ENCODE data around the gene MAP4K3.

The MAP4K3 gene

DNA sequence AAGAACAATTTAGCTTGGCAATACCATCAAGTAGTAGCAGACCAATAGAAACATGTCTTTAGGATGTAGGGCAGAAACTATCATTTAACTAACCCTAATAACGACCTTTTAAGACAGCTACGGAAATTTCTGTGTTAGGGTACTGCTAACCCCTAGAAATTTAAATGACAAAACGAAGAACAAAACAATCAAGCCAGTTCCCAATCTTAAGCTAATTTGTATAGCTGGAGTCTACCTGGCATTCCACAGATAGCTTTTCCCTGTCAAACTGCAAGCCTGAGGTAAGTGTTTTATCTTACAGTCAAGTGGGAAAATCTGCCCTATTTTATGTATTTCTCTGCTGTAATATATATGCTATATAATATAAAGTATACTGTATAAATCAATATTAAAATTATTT is 155.7 kb downstream of the MAP4K3 start:
- no peak for DNase-seq (ENCODE audit: low read depth, low spot score)
- ChIA-PET POLR2A (no interaction called here), CTCF (no interaction called here)
- TF ChIP-seq, protein P1, sequence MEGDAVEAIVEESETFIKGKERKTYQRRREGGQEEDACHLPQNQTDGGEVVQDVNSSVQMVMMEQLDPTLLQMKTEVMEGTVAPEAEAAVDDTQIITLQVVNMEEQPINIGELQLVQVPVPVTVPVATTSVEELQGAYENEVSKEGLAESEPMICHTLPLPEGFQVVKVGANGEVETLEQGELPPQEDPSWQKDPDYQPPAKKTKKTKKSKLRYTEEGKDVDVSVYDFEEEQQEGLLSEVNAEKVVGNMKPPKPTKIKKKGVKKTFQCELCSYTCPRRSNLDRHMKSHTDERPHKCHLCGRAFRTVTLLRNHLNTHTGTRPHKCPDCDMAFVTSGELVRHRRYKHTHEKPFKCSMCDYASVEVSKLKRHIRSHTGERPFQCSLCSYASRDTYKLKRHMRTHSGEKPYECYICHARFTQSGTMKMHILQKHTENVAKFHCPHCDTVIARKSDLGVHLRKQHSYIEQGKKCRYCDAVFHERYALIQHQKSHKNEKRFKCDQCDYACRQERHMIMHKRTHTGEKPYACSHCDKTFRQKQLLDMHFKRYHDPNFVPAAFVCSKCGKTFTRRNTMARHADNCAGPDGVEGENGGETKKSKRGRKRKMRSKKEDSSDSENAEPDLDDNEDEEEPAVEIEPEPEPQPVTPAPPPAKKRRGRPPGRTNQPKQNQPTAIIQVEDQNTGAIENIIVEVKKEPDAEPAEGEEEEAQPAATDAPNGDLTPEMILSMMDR (IDR thresholded peaks at IDR 0.05; ENCODE audit: insufficient read depth, low read length, missing control alignments): no peak
- H3K4me3 ChIP-seq (ENCODE audit: low read depth, low read length): no peak overlapping the region

DNA sequence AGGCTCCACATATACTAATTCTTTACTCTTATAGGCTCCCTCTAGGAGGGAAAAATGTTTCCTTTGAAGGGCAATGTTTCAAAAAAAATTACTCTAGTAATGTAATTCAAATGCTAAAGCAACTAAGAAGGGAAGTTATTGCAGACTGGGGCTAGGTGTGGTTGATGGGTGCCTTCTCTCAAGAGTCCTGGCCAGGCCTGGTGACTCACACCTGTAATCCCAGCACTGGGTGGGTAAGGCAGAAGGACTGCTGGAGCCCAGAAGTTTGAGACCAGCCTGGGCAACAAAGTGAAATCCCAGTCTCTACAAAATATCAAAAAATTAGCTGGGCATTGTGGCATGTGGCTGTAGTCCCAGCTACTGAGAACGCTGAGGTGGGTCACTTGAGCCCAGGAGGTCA is 162.1 kb downstream of the MAP4K3 start:
- TF ChIP-seq, protein P1 (IDR thresholded peaks at IDR 0.05; ENCODE audit: insufficient read depth, low read length, missing control alignments): no peak
- no peak for DNase-seq (ENCODE audit: low read depth, low spot score)
- no peak overlapping the region for H3K4me3 ChIP-seq (ENCODE audit: low read depth, low read length)
- ChIA-PET CTCF (no interaction called here), POLR2A (no interaction called here)

DNA sequence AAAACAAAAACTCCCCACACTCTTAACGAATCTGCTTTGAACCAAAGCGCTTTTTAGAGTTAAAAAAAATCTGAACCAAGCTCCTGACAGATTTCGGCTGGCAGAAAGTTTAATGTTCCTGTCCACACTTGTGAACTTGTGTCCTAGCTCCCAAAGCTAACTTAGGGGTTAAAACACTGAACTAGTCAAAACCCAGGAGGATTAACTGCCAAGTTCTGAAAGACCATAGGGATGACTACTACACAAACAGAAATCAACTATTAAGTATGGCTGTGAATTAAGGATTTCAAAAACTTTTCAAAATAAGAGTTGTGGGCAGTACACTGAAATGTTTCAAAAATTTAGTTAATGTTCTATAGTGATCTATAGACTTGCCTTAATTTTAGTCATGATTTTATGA is 167.1 kb downstream of the MAP4K3 start:
- CTCF ChIA-PET: interaction anchor here (1.3 kb wide), 1 partner anchor 41 kb away, joined by 3 read pairs; no protein-coding TSS in a partner anchor
- TF ChIP-seq, protein P1 (IDR thresholded peaks at IDR 0.05; ENCODE audit: insufficient read depth, low read length, missing control alignments): no peak
- H3K4me3 ChIP-seq (ENCODE audit: low read depth, low read length): no peak overlapping the region
- POLR2A ChIA-PET: interaction anchor here (0.5 kb wide), 1 partner anchor 272 kb away, joined by 3 read pairs; no protein-coding TSS in a partner anchor
- DNase-seq (ENCODE audit: low read depth, low spot score): no peak

DNA sequence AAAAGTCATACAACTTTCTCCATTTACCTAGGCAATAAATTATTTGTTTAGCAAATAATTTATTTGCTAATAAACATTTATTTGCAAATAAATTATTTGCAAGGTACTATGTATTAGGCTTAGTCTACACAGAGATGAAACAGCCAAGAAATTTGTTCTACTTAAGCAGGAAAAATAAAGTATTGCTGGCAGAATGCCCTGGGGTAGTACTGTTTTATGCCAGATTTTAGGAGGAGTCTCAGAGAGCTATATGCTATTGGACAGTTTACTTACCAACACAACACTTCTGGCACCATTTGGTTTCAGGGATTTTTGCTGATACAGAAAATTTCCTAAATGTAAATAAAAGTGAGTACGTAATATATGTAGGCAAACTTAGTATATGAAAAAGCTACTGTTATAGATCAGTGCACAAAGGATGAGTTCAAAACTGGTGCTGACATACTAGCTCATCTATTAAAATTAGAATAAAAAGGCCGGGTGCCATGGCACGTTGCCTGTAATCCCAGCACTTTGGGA is 170.1 kb downstream of the MAP4K3 start:
- DNase-seq (ENCODE audit: low read depth, low spot score): no peak
- H3K4me3 ChIP-seq (ENCODE audit: low read depth, low read length): no peak overlapping the region
- TF ChIP-seq, protein P1 (IDR thresholded peaks at IDR 0.05; ENCODE audit: insufficient read depth, low read length, missing control alignments): no peak
- ChIA-PET CTCF (no interaction called here), POLR2A (no interaction called here)

DNA sequence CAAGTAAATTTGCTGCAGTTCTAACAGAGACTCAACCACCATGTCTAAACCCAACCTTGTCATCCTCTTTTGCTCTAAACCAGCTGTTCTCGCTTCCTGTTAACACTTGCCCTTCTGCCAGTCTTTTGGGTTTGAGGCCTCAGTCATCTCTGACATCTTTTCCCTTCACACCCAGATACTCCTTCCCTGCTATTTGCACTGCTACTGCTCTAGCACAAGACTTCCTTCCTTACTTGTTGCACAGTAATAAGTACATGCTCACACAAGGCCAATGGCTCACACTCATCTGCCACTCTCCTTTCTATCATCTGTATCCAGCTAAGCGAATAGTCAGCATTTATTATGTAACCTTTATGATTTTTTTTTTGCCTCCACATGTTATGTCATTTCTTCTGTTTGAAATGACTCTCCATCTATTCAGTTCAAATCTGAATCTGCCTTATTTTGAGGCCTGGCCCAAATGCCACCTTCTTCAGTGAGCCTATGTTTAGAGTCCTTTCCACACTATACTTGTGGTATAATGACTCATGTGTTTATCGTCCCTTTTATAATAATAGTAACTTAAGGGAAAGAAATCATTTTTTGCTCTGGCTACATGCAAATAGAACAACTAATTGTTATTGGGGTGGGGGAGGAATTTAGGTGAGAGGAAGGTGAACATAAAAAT is 170.8 kb downstream of the MAP4K3 start:
- no peak for DNase-seq (ENCODE audit: low read depth, low spot score)
- POLR2A ChIA-PET: no interaction called here
- H3K4me3 ChIP-seq (ENCODE audit: low read depth, low read length): no peak overlapping the region
- TF ChIP-seq, protein P1 (IDR thresholded peaks at IDR 0.05; ENCODE audit: insufficient read depth, low read length, missing control alignments): no peak
- CTCF ChIA-PET: no interaction called here

DNA sequence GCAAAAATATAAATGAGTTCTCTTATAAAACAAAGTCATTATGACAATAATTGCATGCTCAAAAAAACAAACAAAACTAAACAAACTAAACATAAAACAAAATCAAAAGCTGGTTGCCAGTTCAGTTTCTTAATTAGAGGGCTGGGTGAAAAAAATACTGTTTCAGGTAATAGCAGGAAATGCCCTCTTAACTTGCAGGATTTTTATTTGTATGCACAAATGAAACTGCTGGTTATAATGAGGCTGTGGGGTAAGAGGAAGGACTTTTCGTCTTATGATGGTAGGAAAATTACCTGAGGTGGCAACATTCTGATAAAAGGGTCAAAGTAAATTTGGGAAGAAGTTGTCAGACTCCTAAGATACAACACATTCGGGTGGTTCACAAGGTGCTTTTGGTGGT is 171.8 kb downstream of the MAP4K3 start:
- DNase-seq (ENCODE audit: low read depth, low spot score): no peak
- POLR2A ChIA-PET: no interaction called here
- CTCF ChIA-PET: no interaction called here
- H3K4me3 ChIP-seq (ENCODE audit: low read depth, low read length): no peak overlapping the region
- TF ChIP-seq, protein P1 (IDR thresholded peaks at IDR 0.05; ENCODE audit: insufficient read depth, low read length, missing control alignments): no peak
